Stimulated activated naive CD4-positive, alpha-beta T cell (primary cell): ENCODE results near the gene COPS8.

Source experiments
- DNase-seq, 6 experiments: peaks; one replicate each; lab custom pipeline; 2025; lab: John Stamatoyannopoulos, UW

COPS8 gene

DNA sequence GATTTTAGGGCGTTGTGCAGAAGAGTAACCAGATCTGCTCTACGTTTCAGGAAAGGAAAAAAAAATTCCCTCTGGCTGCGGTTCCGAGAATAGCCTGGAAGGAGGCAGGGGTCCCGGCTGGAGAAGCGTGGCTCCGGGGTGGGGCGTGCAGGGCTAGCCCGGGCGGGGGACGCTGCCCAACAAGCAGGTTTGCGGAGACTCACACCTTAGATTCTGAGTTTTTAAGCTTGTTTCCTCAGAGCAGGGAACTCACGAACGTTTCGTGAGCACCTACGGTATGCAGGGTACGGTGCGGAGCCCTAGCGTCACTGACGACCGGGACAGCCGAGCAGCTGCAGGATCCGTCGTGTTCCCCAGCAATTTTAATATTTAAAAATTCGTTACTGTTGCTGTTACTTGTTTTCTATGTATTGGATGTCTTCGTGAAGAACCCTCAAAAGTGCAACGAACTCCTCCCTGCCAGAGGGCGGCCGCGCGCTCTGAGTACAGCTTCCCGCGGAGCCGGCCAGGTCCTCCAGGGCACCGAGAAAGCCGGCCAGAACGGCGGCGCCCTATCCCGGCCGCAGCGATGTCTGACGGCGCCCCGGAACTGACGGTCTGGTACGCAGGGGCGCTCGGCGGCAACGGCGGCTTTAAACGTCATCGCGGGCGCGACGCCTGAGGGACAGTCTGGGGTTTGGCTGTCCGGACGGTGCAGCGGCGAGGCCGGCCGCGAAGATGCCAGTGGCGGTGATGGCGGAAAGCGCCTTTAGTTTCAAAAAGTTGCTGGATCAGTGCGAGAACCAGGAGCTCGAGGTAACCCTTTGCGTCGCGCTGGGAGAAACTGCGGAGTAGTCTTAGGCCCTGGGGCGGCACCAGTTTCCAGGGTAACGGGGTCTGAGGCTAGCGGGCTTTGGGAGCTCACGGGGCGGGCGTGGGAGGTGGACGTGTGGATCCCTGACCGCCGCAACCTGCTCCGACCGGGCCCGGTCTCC is at the start of gene COPS8:
Gene COPS8, plus strand, starts transcription at position 642 of the 974 bp plus-strand sequence. Its CDS starts 76 bp downstream, at position 718.
- peak; percentile 73 to 90 (median 82) for DNase-seq

DNA sequence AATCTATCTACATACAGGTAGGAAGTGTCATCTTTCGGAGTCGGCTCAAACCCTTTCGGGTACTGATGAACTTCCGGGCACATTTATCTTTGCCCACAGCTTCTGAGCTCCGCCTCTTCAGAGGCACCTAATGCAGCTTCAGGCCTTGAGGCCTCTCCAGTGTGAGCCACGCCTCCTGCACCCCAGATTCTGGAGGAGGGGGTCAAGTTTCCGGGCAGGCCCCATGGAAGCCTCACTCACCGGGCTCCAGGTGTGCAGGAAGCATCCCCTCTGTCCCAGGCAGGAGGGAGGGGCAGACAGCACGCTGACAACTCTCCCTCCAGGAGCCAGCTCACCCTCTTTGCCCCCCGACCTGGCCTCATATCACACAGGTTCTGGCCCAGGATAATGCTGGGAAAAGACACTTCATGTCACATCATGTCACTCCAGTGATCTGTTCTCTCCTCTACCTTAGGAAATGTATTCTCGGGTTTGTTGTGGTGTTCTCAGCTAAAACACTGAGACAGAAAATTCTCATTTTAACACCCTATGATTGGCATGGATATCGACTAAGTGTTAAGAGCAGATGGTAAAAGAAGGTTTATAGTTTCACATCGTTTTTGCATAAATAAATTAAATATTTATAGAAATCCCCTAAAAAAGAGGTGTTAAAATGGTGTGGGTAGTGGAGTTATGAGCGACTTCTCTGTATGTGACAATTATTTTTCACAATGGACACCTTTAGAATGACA is 46.2 kb upstream of the COPS8 start:
- no peak for DNase-seq

DNA sequence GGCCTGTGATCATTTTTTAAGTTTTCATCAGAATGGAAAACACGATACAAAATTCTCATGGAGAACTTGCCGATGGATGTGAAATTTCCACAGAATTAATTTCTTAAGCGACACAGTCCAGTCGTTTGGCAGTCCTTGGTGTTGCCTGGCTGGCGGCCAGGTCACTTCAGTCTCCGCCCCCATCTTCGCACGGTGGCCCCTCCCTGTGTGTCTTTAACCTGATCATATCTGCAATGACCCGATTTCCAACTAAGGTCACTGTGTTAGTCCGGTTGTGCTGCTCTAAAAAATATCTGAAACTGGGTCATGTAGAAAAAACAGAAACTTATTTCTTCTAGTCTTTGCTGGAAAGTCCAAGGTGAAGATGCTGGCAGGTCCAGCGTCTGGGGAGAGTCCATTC is 44.5 kb upstream of the COPS8 start:
- no peak for DNase-seq

DNA sequence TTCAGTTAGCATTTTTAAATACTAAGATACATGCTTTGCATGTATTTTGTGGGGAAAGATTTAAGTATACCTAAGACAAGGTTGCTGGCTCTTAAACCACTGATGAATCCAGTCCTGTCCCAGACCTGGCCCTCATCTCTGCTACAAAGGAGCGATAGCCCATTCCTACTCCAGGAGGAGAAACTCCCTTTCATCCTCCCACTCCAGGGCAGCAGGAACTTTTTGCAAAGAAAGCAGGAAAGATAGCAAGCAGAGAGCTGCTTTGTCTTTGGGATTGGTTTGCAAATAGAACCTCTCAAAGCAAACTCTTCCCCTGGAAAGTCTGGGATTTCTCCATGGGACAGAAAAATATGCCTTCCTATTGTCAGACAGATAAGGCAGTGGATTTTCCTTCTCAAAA is 43.6 kb upstream of the COPS8 start:
- no peak for DNase-seq

DNA sequence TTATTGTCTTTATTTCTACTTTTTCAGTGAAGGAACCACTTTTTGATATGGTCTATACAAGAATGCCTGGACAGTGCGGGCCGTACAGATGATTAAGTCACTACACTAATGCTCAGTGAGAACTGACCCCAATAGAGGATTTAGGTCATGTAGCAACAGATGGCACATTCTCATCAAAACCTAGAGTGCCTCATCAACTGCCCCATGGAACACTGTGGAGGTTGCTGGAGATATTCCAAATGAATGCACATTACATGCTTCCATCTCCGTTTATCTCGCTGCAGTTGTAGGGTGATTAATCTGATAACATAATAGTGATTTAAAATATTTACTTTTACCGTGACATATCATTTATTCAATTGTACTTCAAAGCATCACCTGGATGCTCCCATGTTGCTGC is 41.8 kb upstream of the COPS8 start:
- no peak for DNase-seq

DNA sequence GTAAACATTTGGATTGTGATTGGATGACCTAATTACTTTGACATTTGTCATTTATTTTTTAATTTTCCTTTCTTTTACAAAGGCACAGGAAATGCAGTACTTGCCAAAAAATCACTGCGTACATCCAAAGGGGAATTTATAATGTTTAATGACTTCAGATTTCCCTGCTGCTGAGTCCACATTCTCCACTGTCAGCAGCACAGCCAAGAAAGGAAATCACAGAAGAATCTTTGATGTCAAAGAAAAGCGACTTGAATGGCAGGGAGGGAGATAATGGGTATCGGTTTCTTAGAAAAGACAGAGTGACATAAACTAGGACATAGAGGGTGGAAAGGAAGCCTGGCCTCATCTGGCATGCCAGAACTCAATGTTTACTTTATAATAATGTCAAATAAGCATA is 41.4 kb upstream of the COPS8 start:
- no peak for DNase-seq

DNA sequence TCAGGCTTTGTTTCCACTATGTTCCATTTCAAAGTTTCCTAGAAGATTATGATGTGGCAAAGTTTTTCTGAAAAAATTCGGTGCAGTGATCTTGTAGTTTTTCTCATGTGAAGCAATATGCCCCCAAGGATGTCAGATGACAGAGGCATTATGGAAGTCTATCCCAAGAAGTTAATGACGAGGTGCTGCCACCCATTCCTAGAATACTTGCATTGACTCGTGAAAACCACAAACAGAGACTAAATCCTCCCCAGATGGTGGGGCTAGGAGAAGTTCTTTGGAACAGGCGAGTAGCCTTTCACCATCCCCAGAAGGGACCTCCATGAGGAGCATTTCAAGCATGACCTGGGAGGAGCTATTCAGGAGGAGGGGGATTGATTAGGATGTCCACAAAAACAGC is 40.2 kb upstream of the COPS8 start:
- no peak for DNase-seq

DNA sequence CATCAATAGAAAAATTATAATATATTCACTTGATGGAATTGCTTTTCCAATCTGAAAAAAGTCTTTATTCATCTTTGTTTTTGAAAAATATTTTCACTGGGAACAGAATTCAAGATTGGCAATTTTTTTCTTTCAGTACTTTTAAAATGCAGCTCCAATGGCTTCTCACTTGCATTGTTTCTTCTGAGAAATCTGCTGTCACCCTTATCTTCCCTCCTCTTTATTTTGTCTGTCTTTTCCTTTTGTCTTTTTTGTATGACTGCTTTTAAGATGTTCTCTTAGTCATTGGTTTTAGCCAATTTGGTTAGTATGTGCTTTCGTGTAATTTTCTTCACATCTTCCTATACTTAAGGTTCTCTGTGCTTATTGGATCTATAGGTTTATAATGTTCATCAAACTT is 37.1 kb upstream of the COPS8 start:
- DNase-seq: no peak

DNA sequence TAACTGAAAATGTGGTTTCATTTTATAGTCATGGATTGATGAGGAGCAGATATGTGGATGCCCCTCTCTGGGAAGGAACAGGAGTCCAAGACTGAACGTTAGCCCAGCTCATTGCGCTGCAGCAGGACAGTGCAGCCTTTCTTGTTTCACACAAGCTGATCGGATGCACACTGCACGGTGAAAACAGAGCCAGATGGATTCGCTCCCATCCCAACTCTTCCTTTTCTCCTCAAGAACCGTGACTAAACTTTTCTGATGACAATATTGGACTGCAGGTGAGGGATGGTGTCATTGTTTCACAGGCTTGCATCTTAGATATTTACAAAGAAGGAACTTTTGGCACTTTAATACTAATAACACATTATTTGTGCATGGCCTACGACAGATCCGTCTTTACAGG is 33.8 kb upstream of the COPS8 start:
- no peak for DNase-seq

DNA sequence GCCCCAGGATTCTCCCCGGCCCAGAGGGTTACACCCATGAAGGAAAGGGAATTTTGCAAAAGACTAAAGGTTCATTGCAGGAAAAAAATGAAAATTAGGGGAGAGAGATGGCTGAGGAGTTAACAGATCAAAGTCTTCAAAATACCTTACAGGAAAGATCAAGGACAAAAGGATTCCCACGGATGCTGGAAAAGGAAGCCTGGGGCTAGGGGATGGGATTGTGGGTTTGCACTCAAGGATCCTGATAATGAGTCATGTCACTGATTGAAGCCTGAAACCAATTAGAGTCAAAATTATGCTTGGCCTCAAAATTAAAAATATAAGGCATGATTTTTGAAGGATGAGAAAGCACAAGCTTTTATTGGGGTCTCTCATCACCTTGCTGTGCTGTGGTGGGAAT is 32.6 kb upstream of the COPS8 start:
- DNase-seq: no peak

DNA sequence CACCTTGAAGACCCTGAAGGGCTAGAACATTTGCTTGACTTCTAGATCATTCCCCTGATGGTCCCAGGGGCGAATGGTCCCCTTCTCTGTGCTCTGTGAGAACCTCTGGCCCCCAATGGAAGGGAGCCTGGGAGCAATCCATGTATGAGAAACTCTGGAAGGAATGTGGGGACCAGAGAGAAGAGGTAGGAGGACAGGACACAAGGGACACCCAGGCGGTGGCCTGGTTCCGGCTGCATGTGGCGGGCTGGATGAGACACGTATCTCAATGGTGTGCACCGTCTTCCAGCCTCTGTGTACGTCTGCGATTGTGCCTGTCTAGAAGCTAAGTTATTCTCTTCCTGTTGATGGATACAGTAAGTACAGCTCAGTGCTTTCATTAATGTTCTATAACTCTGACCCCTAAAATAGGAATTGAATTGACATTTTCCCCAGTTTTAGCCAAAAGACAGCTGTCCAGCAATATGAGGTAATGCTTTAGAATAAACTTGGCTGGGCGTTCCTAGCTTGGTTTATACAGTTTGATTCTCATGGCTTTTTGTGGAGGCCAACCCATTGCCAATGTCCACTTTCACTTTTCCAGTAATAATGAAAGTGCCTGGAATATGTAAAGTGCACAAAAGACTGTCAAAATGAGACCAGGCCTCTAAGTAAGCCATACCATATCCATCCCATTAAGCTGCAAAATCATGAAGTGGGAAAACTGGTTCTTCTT is 30.1 kb upstream of the COPS8 start:
- no peak for DNase-seq

DNA sequence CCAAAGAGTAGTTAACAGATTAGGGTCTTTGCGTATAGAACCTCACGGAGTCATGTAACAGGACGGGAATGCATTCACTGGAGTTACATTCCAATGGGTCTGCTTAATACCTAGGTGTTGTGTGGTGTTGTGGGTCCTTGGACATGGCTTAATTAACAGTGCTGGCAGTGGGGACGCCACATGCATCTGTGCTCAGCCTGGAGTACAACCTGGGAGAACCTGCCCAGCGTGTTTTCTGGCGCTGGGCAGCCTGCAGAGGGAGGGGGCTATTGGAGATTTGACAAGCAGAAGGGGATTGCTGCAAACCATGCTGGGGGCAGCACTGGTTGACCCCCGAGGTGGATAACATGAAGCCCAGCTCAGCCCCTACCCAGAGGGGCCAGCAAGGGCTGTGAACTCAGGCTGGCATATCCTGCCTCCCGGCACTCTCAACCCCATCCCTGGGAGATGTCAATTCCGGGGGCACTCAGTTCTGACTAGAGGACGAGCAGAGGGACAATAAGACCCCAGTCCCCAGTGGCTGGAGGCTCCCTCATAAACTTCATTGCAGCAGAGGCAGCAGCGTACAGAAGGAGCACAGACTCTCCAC is 29.3 kb upstream of the COPS8 start:
- DNase-seq: no peak

DNA sequence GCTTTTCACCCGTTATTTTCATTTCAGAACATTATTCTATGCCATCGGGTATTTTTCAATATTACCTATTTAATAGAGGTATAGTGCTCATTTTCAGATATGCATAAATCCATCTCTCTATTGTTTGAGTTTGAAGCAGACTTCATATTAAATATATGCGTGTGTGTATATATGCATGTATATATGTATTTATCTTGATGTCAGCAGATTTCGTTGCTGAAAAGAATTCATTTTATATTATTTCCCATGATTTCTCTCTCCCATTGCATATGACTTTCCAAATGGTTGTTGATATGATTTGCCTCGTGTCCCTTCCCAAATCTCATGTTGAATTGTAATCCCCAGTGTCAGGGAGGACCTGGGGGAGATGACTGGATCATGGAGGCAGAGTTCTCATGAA is 28.6 kb upstream of the COPS8 start:
- no peak for DNase-seq

DNA sequence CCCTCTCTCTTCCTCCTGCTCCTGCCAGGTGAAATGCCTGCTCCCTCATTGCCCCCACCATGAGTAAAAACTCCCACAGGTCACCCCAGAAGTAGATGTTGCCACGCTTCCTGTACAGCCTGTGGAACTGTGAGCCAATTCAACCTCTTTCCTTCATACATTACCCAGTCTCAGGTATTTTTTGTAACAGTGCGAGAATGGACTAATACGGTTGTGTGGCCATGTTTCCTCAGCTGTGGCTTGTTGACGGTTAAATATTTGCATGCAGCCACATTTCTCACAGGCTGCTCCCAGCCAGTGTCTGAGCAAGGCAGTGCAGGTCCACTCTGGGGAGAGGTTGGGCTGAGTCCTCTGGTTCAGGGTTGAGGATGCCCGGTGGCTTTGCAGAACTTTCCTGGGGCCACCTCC is 27.8 kb upstream of the COPS8 start:
- DNase-seq: no peak

DNA sequence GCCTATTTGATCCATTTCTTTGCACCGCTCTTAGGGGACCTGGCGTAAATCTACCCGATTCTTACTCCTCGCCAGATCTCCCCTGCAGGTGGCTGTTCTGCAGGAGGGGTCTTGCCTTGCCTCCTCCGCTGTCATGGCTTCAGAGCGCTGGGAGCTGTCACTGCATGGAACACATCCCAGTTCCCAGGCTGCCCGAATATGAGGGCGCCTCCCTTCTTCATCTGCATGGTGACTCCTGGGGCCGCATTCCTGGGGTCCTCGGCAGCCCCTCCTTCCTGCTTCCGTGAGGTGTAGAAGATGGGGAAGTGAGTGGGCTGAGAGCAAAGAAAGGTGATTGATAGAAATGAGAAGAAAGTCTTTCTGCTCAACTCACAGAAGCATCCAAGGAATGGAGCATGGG is 27.3 kb upstream of the COPS8 start:
- DNase-seq: no peak

DNA sequence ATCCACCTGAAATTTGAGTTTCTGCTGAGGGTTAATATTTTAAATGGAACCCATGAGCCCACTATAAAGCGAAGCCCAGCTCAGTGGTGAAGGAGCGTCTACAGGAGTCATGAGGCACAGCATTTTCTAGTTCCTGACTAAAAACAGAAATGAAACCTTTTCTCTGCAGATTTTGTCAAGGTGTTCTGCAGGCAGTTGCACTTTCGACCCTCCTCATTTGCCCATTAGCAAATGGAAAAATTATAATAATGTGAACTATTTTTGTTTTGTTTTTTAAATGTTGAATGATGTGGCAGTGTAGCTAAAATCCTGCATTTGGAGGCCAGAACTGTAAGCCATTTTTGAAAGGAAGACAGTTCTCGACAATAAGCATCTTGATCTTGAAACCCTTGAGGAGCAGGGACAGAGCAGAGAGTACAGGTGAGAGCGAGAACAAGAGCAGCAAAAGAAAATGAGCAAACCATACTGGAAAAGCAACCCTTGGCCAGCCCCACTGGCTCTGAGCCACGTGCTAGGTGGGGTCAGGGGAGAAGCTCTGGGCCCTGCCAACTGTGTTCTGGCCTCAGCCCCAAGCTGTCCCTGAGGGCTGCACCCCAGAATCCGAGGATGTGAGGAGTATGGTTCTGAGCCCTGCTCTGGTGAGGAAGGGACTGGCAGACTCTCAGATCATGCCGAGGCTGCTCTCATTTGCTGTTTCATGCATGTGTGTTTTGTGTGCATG is 26.4 kb upstream of the COPS8 start:
- no peak for DNase-seq

DNA sequence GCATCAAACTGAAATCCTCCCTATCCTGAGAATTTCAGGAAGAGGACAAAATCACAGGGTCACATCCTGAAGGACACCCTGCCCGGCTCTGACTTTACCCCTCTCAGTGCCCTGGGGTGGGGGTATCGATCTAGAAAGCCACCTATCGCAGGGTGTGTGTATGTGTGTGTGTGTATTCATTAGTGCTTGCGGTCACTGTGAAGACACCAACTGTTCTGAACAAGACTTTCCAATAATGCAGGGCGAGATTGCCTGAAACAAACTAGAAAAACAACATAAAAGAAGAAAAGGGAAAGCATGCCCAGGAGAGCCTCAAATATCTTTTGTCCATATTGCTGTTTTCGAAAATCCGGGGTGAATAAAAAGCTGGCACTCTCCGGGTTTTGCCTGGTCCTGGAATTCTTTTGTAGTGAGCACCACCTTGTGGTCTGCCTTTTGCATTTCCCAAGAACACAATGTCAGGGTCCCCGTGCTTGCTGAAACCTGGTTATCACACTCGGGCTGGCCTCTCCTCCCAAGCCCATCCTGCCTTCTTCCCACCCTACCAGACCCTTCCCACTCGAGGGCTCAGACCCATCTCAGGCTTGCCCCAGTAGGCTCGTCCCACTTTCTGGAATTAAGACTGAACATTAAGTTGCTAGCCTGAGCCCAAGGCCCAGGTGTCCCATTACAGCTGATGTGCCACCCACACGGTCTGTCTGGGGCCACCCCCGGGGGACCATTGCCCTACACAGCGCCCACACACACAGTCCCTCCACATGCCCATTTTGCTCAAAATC is 25.0 kb upstream of the COPS8 start:
- peak in 4 of 6 experiments; percentile 5 to 34 (median 20) for DNase-seq

DNA sequence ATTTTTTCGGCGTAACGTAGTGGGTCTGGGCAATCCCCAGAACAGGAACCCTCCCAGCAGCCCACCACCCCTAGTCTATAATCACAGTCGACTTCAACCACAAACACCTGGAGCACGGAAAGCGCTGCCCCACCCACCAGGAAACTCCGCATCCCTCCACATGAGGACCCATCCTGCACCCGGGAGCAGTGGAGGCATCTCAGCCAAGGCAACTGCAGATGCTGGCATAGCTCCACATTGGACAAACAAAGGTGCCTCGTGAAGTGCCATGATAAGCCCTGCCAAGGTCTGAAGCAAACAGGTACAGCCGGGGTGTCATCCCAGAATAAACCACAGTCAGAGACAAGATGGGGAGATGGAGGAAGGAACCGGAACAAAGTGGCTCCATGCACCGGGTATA is 24.3 kb upstream of the COPS8 start:
- no peak for DNase-seq

DNA sequence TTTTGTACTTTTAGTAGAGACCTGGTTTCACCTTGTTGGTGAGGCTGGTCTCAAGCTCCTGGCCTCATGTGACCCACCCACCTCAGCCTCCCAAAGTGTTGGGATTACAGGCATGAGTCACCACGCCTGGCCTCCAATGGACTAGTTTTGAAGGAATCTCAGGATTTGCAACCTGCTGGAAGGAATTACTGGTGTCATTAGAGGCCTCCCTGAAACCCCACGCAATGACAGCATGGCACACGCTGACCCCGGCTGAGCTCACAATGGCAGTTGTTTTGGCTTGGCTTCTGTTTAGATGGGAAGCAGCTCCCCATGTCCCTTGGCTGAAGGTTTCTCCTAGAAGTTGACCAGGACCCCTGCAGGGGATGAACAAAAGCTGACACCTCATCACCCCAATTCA is 23.1 kb upstream of the COPS8 start:
- no peak for DNase-seq

DNA sequence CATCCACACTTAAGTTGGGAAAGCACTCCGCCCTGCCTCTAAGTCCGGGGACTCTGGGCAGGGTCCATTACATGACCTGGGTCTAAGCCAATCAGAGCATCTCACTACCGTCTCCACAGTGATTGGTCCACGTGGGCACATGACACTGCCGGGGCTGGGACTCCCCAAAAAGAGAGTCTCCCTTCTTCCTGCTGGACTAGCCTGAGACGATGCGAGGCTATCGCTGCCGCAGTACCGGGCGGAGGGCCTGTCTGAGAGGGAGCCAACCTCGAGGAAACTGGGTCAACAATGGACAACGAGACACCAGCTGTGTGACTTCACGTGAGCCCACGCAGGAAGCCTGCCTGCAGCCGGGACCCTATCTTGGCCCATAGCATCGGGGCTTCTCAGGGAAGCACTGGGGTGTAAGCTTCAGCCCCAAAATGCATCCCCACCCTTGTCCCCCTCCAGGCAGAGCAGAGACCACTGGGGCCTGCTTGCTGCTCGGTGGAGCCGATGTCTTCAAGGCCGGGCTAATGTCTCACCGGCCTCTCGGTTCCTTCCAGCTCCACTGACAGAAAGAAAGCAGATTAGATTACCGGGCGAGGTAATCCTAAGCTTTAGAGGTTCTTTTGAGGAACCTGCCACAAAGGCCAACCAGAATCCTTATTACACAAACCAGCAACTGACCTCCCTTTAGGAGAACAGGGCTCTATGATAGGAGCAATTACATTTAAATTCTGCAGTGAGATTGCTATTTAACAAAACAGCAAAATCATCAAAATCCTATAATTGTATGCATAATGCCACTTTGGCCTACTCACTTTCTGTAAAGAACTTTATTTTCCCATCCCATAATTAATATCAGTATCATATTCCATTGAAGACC is 21.3 kb upstream of the COPS8 start:
- DNase-seq: no peak
